SK-N-SH (cell line): Measurements from ENCODE around the gene PTPRD. TPM values are rescaled to one million over a fixed set of nuclear protein-coding genes. Genes with fewer than 3 reads are reported as not detected.
A peak's percentile ranks its signal among the peaks of the same experiment; 100 is the strongest.

ENCODE experiments used
- CTCF ChIA-PET: fragments of 300-600, 350-600 bp; formaldehyde crosslinking; extraction: SDS; loops from one replicate; lab custom pipeline; 2021; lab: Yijun Ruan, JAX
- POLR2A ChIA-PET: fragments of 350-600 bp; sonication (Branson Sonifier 250); formaldehyde crosslinking; extraction: SDS; loops from one replicate; lab custom pipeline; 2020; ENCODE audit warnings: antibody characterized with exemption, inconsistent platforms; lab: Yijun Ruan, JAX
- DNase-seq: peaks from one replicate; pipeline ENCODE4 v3.0.0; 2012
- H2AFZ ChIP-seq: fragments of 200-600 bp; sonication (generic); 2 replicates; pipeline ENCODE4 v1.8.1; 2016; ENCODE audit warnings: antibody characterized with exemption, mild to moderate bottlenecking, low read depth
- H3F3A ChIP-seq: fragments of 200-600 bp; sonication (generic); replicated peaks from 2 replicates; pipeline ENCODE3; 2016; ENCODE audit warnings: antibody characterized with exemption, mild to moderate bottlenecking; ENCODE audit not compliant: insufficient read depth
- H3K27ac ChIP-seq, 2 experiments: fragments of 200-500 bp in 1 of 2; fragments of 200-600 bp in 1 of 2; sonication (Bioruptor generic) in 1 of 2; sonication (generic), shearing (Covaris generic) in 1 of 2; 2 replicates each; pipeline versions ENCODE4 v1.5.1 to v1.6.1; 2014 to 2016; ENCODE audit warnings: low read depth in 2 of 2, inconsistent platforms in 1 of 2, low read length in 1 of 2, mild to moderate bottlenecking in 1 of 2, mixed read lengths in 1 of 2
- H3K27me3 ChIP-seq: fragments of 200-600 bp; sonication (generic), shearing (Covaris generic); 2 replicates; pipeline ENCODE4 v1.6.1; 2016; ENCODE audit warnings: mixed run types; ENCODE audit not compliant: insufficient read depth
- H3K36me3 ChIP-seq, 2 experiments: fragments of 200-500 bp in 1 of 2; fragments of 200-600 bp in 1 of 2; sonication (Bioruptor generic) in 1 of 2; sonication (generic) in 1 of 2; replicated peaks in 1 of 2; 2 replicates each; pipeline versions ENCODE3 to v1.5.1; 2014 to 2016; ENCODE audit warnings: low read length in 1 of 2, mild to moderate bottlenecking in 1 of 2; ENCODE audit not compliant: insufficient read depth in 2 of 2, control insufficient read depth in 1 of 2
- H3K4me1 ChIP-seq, 2 experiments: fragments of 200-500 bp in 1 of 2; fragments of 200-600 bp in 1 of 2; sonication (Bioruptor generic) in 1 of 2; sonication (generic), shearing (Covaris generic) in 1 of 2; 2 replicates each; pipeline versions ENCODE4 v1.5.1 to v1.6.1; 2014 to 2016; ENCODE audit warnings: low read depth in 1 of 2, low read length in 1 of 2, mixed run types in 1 of 2; ENCODE audit not compliant: insufficient read depth in 2 of 2, control insufficient read depth in 1 of 2
- H3K4me2 ChIP-seq: fragments of 200-600 bp; sonication (generic), shearing (Covaris generic); 2 replicates; pipeline ENCODE4 v1.6.1; 2017; ENCODE audit warnings: mixed run types
- H3K4me3 ChIP-seq, 2 experiments: fragments of 200-500 bp in 1 of 2; fragments of 200-600 bp in 1 of 2; sonication (Bioruptor generic) in 1 of 2; sonication (generic), shearing (Covaris generic) in 1 of 2; 2 replicates each; pipeline versions ENCODE4 v1.5.1 to v1.8.1; 2014 to 2016; ENCODE audit warnings: low read depth in 2 of 2, inconsistent platforms in 1 of 2, low read length in 1 of 2, mild to moderate bottlenecking in 1 of 2, mixed read lengths in 1 of 2, moderate library complexity in 1 of 2
- H3K79me2 ChIP-seq: fragments of 200-600 bp; sonication (generic); 2 replicates; pipeline ENCODE4 v1.8.1; 2017; ENCODE audit warnings: mild to moderate bottlenecking; ENCODE audit not compliant: insufficient read depth
- H3K9ac ChIP-seq: fragments of 200-600 bp; sonication (generic); 2 replicates; pipeline ENCODE4 v1.6.1; 2017; ENCODE audit warnings: mixed run types
- H3K9me2 ChIP-seq: fragments of 200-600 bp; sonication (generic); 2 replicates; pipeline ENCODE4 v1.6.1; 2017; ENCODE audit warnings: mixed run types
- H3K9me3 ChIP-seq: fragments of 200-600 bp; sonication (generic); 2 replicates; pipeline ENCODE4 v1.6.1; 2017; ENCODE audit warnings: mixed run types, mild to moderate bottlenecking, moderate library complexity
- H4K20me1 ChIP-seq: fragments of 200-600 bp; sonication (generic); 2 replicates; pipeline ENCODE4 v1.6.1; 2017; ENCODE audit warnings: mild to moderate bottlenecking, mixed run types; ENCODE audit not compliant: insufficient read depth
- CHD2 ChIP-seq: fragments of 150-350 bp; IDR thresholded peaks from 2 replicates; pipeline ENCODE4 v1.6.1; 2018; ENCODE audit warnings: low read length; ENCODE audit not compliant: partially characterized antibody
- CTCF ChIP-seq: fragments of 200-600 bp; sonication (generic); IDR thresholded peaks from 2 replicates; pipeline ENCODE4 v1.6.1; 2017; ENCODE audit warnings: antibody characterized with exemption, mild to moderate bottlenecking, moderate library complexity
- ELF1 ChIP-seq: IDR thresholded peaks from 2 replicates; pipeline ENCODE4 v1.4.0; 2012
- FOSL2 ChIP-seq: IDR thresholded peaks from 2 replicates; pipeline ENCODE4 v1.4.0; 2012; ENCODE audit warnings: low read depth, mild to moderate bottlenecking, moderate library complexity, borderline replicate concordance
- FOXM1 ChIP-seq: IDR thresholded peaks from 2 replicates; pipeline ENCODE4 v1.4.0; 2012; ENCODE audit warnings: low read depth, mild to moderate bottlenecking
- GATA2 ChIP-seq: sonication (generic); formaldehyde crosslinking; IDR thresholded peaks from 2 replicates; pipeline ENCODE4 v1.5.0; 2020; ENCODE audit warnings: mild to moderate bottlenecking, missing genetic modification reagents
- JUND ChIP-seq: IDR thresholded peaks from 2 replicates; pipeline ENCODE4 v1.4.0; 2012
- MEF2A ChIP-seq: IDR thresholded peaks from 2 replicates; pipeline ENCODE4 v1.4.0; 2012; ENCODE audit warnings: low read depth, borderline replicate concordance
- NRF1 ChIP-seq: IDR thresholded peaks from 2 replicates; pipeline ENCODE4 v1.6.1; 2012; ENCODE audit warnings: low read depth, mild to moderate bottlenecking, low read length
- POLR2AphosphoS5 ChIP-seq: IDR thresholded peaks from 2 replicates; pipeline ENCODE4 v1.6.1; 2012; ENCODE audit warnings: low read depth, low read length
- RFX5 ChIP-seq: IDR thresholded peaks from 2 replicates; pipeline ENCODE4 v1.6.1; 2012; ENCODE audit warnings: mild to moderate bottlenecking, improper control_type of control experiment, low read length
- TCF12 ChIP-seq: IDR thresholded peaks from 2 replicates; pipeline ENCODE4 v1.4.0; 2012
- ZBTB33 ChIP-seq: IDR thresholded peaks from 2 replicates; pipeline ENCODE4 v1.4.0; 2012; ENCODE audit warnings: low read depth, borderline replicate concordance
- WGBS: methylation state at CpG from one replicate; pipeline ENCODE4 v1.1.6; 2017; ENCODE audit warnings: low lambda C conversion rate; 5-methylcytosine and 5-hydroxymethylcytosine counted together
- polyA plus RNA-seq, 3 experiments: library from polyadenylated mRNA; depleted of rRNA; stranded (reverse); fragments of >200 nt; gene quantifications; 2 replicates each; pipeline ENCODE4 v1.2.3, GENCODE V29; 2012
- TF ChIP-seq, protein P1 (sequence below): IDR thresholded peaks from 2 replicates; pipeline ENCODE4 v1.6.1; 2012; ENCODE audit warnings: mild to moderate bottlenecking, low read depth, low read length, moderate library complexity

Gene PTPRD
- polyA plus RNA-seq, 1 of the 3 experiments (the other 2 are of a cell fraction) = 0.15 TPM

DNA sequence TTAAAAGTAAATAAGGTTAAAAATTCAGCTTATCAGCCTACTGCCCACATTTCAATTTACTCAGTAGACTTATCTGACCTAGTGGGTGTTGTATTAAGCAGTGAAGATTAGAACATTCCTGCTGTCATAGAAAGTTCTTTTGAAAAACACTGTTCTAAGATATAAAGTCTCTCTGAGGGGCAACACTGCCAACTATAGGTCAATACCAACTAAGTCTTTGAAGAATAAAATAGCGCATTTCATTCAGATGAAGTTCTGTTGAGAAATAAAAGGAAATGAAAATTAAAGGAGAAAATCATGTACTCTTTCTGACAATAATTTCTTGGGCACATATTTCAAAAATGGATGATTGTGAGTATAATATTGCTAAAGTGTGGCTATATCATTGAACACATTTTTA is 86.8 kb downstream of the PTPRD start:
- CTCF ChIA-PET = no interaction called here
- H3F3A ChIP-seq = no peaks in the 10 kb centered on the region
- H3K4me3 ChIP-seq = no peak overlapping the region
- H3K9me3 ChIP-seq = no peaks in the 10 kb centered on the region
- WGBS = 43% methylated on average over 1 of the region's 1 CpG
- no peaks in the 10 kb centered on the region for H3K4me1 ChIP-seq
- no peaks in the 10 kb centered on the region for H4K20me1 ChIP-seq
- POLR2A ChIA-PET = no interaction called here
- H3K9me2 ChIP-seq = no peaks in the 10 kb centered on the region
- TF ChIP-seq CTCF = peak; percentile 32; the same call in 1 of the 2 replicates
- TF ChIP-seq FOSL2 = no peak
- TF ChIP-seq NRF1 = no peak
- TF ChIP-seq ELF1 = no peak
- no peak for TF ChIP-seq TCF12
- TF ChIP-seq, protein P1, sequence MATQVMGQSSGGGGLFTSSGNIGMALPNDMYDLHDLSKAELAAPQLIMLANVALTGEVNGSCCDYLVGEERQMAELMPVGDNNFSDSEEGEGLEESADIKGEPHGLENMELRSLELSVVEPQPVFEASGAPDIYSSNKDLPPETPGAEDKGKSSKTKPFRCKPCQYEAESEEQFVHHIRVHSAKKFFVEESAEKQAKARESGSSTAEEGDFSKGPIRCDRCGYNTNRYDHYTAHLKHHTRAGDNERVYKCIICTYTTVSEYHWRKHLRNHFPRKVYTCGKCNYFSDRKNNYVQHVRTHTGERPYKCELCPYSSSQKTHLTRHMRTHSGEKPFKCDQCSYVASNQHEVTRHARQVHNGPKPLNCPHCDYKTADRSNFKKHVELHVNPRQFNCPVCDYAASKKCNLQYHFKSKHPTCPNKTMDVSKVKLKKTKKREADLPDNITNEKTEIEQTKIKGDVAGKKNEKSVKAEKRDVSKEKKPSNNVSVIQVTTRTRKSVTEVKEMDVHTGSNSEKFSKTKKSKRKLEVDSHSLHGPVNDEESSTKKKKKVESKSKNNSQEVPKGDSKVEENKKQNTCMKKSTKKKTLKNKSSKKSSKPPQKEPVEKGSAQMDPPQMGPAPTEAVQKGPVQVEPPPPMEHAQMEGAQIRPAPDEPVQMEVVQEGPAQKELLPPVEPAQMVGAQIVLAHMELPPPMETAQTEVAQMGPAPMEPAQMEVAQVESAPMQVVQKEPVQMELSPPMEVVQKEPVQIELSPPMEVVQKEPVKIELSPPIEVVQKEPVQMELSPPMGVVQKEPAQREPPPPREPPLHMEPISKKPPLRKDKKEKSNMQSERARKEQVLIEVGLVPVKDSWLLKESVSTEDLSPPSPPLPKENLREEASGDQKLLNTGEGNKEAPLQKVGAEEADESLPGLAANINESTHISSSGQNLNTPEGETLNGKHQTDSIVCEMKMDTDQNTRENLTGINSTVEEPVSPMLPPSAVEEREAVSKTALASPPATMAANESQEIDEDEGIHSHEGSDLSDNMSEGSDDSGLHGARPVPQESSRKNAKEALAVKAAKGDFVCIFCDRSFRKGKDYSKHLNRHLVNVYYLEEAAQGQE = no peak
- no peak for TF ChIP-seq RFX5
- TF ChIP-seq JUND = no peak
- no peak for TF ChIP-seq GATA2 (CRISPR knock-in tag)
- H3K27me3 ChIP-seq = no peaks in the 10 kb centered on the region
- no peaks in the 10 kb centered on the region for H3K79me2 ChIP-seq
- no peak overlapping the region for H3K4me2 ChIP-seq
- no peaks in the 10 kb centered on the region for H3K36me3 ChIP-seq
- no peak overlapping the region for H2AFZ ChIP-seq
- no peak overlapping the region for H3K27ac ChIP-seq
- no peak overlapping the region for H3K9ac ChIP-seq
- DNase-seq = no peak

DNA sequence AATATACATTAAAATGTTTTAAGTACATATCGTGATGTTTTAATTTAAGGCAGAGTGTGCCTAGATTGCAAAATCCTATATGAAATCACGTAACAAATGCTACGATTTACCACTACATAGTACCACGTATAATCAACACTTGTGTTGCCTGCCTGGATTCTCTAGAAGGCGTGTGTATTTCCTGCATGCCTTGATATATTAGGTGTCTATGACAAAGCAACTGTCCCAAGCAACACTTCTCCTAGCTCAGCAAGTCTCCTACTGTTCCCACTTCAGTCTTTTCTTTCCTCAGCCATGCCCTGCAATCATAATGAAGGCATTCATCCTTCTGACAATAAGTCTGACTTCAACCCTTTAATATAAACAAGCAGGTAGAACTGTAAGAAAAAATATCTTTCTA is 89.6 kb downstream of the PTPRD start:
- Histone ChIP-seq H3K9me2 (no peaks in the 10 kb centered on the region), H3K4me3 (no peak overlapping the region), H3K27ac (no peak overlapping the region), H3F3A (no peaks in the 10 kb centered on the region), H3K9ac (no peak overlapping the region), H3K9me3 (no peaks in the 10 kb centered on the region), H4K20me1 (no peaks in the 10 kb centered on the region), H3K36me3 (no peaks in the 10 kb centered on the region), H3K79me2 (no peaks in the 10 kb centered on the region), H3K4me1 (no peaks in the 10 kb centered on the region), H3K4me2 (no peak overlapping the region), H3K27me3 (no peaks in the 10 kb centered on the region), H2AFZ (no peak overlapping the region)
- ChIA-PET POLR2A (no interaction called here), CTCF (no interaction called here)
- no peak for DNase-seq
- 13% methylated on average over 5 of the region's 5 CpGs for WGBS
- TF ChIP-seq MEF2A (no peak), CHD2 (no peak), FOXM1 (no peak), POLR2AphosphoS5 (no peak), CTCF (no peak), RFX5 (no peak), TCF12 (no peak), JUND (no peak), ZBTB33 (no peak)
- TF ChIP-seq, protein P1 = no peak
